ENCODE measurements around the gene CAMKK2.
A peak's percentile ranks its signal among the peaks of the same experiment; 100 is the strongest.
"Not testable (repeated sequence)": the region's sequence is repeated elsewhere in the genome, so short reads cannot be mapped to it uniquely, and the experiment has no call there.

CAMKK2 gene

DNA sequence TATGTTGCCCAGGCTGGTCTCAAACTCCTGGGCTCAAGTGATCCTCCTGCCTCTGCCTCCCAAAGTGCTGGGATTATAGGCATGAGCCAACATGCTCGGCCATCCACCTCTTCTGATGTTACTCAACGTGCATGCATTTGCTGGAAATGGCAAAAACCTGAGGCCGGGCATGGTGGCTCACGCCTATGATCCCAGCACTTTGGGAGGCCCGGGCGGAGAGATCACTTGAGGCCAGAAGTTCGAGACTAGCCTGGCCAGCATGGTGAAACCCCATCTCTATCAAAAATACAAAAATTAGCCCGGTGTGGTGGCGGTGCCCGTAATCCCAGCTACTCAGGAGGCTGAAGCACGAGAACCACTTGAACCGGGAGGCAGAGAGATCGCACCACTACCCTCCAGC, 1.9 kb upstream of the CAMKK2 start:
- DNase-seq (ENCODE audit: low read depth in 2 of 2) = not testable (repeated sequence)

- peak; percentile 55 to 67 for DNase-seq (ENCODE audit: low read depth in 2 of 2)
Measured at GRCh38 chr12:121297435-121297991, 1.0 kb upstream of the CAMKK2 start.

- DNase-seq (ENCODE audit: low read depth in 2 of 2) = peak; percentile 25
Measured at GRCh38 chr12:121295746-121296617, 527 bp downstream of the CAMKK2 start.

- peak in 1 of 2 donors; percentile 3 for DNase-seq (ENCODE audit: low read depth in 2 of 2)
Measured at GRCh38 chr12:121295116-121295745, 1.3 kb downstream of the CAMKK2 start.

DNA sequence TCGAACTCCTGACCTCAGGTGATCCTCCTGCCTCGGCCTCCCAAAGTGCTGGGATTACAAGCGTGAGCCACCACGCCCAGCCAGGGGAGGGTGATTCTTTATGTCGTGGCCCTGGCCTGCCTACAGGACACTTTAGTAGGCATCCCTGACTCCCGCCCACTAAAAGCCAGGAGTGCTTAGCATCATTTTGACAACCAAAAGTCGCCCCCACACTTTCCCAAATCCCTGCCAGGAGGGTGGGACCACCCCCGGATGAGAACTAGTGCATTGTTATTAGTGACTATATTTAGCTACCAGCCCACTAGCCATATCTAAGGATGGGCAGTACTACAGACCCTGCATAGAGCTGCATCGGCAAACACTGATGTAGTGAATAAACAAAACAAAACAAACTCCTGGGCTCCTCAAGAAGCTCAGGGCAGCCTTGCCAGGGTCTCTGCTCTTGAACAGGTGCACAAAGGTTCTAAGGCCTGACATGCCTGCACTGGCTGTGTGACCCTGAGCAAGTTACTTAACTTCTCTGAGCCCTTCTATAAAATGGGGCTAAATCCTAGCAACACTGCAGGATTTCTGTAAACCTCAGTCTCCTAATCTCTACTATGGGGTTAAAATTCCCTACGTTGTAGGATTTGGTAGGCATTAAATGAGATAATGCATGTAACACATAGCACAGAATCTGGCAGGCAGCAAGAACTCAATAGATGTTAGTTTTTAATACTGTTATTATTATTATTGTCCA, 2.2 kb downstream of the CAMKK2 start:
- DNase-seq (ENCODE audit: low read depth in 2 of 2) = no peak

DNA sequence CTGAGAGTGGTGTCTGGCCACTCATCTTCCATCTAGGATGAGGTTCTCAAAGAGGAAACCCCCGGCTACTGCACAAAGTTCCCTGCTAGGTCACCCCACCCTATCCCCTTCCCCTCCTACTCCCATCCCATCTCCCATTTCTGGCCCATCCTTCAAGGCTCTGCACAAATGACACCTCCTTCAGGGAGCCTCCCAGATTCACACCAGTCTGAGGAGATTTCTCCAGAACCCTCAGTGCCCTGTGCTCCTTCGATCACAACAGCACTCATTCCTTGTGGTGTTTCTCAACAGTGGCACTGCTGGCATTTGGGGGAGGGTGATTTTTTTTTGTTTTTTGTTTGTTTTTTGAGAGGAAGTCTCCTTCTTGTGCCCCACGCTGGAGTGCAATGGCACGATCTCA, 2.9 kb downstream of the CAMKK2 start:
- DNase-seq (ENCODE audit: low read depth in 2 of 2) = no peak

- DNase-seq (ENCODE audit: low read depth in 2 of 2) = no peak
Measured at GRCh38 chr12:121290410-121290809, 6.1 kb downstream of the CAMKK2 start.

DNA sequence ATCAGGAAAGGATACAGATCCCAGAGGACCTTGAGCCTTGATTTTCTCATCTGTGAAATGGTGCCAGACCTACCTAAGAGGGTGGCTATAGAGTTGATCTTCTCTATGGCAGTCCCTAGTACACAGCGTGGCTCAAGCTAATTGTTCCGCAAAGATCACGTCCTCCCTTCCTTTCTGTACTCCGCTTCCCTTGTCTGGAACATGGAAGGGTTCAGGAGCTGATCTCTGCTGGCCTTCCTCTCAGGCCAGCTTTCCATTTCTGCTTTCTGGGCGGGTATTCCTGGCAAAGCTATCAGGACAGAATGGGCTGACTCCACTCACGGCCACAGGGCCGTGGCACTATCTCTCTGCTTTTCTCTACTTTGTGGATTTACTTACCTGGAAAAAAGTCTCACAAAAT, 6.5 kb downstream of the CAMKK2 start:
- no peak for DNase-seq (ENCODE audit: low read depth in 2 of 2)

- DNase-seq (ENCODE audit: low read depth in 2 of 2) = no peak
Measured at GRCh38 chr12:121288986-121289385, 7.5 kb downstream of the CAMKK2 start.

DNA sequence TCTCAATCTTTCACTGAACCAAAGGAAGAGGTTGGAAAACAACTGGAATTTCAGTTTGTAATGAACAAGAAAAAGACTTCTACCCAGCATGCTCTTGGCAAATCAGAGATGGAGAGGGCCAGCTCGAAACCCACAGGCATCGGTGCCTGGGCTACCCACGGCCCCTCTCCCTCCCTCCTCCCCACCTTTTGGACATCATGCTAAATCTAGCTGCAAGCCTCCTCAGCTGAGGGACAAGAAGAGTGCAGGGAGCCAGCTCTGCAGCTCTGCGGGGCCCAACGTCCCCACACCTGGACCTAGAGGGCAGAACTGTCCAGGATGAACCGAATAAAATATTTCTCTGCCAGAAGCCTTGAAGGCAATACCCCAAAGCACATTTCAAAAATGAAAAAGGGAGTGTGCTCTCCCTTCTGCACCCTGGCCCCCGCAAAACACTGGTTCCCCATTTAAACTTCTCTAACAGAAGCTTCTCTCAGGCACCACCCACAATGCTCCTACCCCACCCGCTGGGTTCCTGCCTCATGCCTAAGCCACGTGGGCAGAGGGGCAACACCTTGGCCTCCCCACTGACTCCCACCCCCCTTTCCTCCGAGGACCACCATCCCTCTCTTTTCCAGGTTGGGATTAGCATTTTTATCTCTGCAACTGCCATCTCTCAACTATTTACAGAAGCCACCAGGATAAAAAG, 8.2 kb downstream of the CAMKK2 start:
- no peak for DNase-seq (ENCODE audit: low read depth in 2 of 2)

- DNase-seq (ENCODE audit: low read depth in 2 of 2) = no peak
Measured at GRCh38 chr12:121287267-121287954, 9.1 kb downstream of the CAMKK2 start.

- DNase-seq (ENCODE audit: low read depth in 2 of 2) = no peak
Measured at GRCh38 chr12:121285856-121286255, 10.7 kb downstream of the CAMKK2 start.

DNA sequence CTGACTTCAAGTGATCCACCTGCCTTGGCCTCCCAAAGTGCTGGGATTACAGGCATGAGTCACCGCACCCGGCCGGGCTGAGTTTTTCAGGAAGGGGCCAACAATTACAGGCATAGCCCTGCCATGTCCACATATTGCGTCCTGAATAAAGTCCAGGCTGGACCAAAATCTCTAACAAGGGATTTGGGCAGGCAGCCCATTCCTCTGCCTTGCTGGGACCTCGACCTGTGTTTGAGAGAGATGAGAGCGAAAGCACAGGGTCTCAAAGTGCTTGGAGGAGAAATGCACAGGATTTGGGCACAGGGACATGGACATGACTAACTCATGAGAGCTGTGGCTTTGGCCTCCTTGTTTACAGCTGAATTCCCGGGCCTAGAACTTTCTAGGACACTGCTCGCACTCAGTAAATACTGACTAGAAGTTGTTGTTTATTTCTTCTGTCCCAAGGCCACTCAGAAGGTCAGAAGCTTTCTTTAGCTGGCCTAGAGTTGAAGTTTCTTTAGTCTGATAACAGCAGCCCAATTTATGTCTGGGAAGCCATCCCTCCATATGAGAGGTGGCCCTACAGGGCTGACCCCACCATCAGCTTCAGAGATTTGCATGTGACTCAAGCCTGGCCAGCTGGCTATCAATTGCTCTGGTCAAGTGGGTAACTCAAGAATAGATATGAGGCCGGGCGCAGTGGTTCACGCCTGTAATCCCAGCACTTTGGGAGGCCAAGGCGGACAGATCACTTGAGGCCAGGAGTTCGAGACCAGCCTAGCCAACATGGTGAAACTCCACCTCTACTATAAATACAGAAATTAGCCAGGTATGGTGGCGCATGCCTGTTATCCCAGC, 11.7 kb downstream of the CAMKK2 start:
- no peak for DNase-seq (ENCODE audit: low read depth in 2 of 2)

DNA sequence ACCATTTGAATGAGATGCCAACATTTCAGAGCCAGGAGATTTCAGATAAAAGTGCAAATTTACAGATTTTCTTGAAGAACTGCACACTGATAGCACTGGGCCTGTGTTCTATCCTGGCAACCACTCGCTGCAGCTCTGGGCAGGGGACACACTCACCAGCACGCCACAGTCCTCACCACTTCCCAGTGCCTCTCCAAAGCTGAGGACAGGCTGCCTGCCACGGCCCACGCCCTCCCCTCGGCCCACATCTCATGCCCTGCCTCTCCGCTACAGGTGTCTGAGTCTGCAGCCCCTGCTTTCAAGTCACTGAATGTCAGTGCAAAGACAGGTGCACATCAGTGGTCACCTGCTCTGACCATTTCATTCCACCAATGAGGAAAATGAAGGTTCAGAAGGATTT, 12.7 kb downstream of the CAMKK2 start:
- DNase-seq (ENCODE audit: low read depth in 2 of 2) = no peak

DNA sequence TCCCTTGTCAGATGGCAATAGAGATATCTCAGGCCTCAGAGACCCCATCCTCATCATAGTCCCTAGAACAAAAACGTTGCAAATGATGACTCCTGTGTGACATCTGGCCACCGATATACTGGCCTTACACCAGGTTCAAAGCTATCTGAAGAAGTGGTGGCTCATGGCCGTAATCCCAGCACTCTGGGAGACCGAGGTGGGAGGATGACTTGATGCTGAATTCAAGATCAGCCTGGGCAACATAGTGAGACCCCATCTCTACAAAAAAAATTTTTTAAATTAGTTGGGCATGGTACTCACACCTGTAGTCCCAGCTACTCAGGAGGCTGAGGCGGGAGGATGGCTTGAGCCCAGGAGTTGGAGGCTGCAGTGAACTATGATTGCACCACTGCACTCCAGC, 13.1 kb downstream of the CAMKK2 start:
- DNase-seq (ENCODE audit: low read depth in 2 of 2) = no peak

- not testable (repeated sequence) for DNase-seq (ENCODE audit: low read depth in 2 of 2)
Measured at GRCh38 chr12:121282910-121283309, 13.6 kb downstream of the CAMKK2 start.

GRCh38 chr12:121282072-121282742, 14.3 kb downstream of the CAMKK2 start:
- DNase-seq (ENCODE audit: low read depth in 2 of 2) = no peak

- DNase-seq (ENCODE audit: low read depth in 2 of 2) = not testable (repeated sequence)
Measured at GRCh38 chr12:121281116-121281515, 15.4 kb downstream of the CAMKK2 start.

DNA sequence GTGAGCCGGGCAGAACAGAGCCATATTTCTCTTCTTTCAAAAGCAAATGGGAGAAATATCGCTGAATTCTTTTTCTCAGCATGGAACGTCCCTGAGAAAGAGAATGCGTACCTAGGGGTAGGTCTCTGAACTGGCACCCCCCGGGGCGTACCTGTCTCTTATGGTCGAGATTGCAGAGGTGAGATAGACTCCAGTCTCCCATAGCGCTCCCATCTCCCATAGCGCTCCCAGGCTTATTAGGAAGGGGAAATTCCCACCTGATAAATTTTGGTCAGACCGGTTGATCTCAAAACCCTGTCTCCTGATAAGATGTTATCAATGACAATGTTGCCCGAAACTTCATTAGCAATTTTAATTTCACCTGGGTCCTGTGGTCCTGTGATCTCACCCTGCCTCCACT, 16.0 kb downstream of the CAMKK2 start:
- not testable (repeated sequence) for DNase-seq (ENCODE audit: low read depth in 2 of 2)

Data from stimulated activated CD4-positive, alpha-beta T cell treated with anti-CD3 and anti-CD28 coated beads, Interleukin-4, amount 100 ng/mL, for 48 hours (primary cell).